NOMO-1 treated with DMSO at 0.1 percent for 48 hours (cell line): ENCODE measurements around the gene MYD88.
A peak's percentile ranks its signal among the peaks of the same experiment; 100 is the strongest.

Experiments
- DNase-seq: peaks from one replicate; lab custom pipeline; 2025; ENCODE audit not compliant: unreplicated experiment; lab: John Stamatoyannopoulos, UW

The MYD88 gene

DNA sequence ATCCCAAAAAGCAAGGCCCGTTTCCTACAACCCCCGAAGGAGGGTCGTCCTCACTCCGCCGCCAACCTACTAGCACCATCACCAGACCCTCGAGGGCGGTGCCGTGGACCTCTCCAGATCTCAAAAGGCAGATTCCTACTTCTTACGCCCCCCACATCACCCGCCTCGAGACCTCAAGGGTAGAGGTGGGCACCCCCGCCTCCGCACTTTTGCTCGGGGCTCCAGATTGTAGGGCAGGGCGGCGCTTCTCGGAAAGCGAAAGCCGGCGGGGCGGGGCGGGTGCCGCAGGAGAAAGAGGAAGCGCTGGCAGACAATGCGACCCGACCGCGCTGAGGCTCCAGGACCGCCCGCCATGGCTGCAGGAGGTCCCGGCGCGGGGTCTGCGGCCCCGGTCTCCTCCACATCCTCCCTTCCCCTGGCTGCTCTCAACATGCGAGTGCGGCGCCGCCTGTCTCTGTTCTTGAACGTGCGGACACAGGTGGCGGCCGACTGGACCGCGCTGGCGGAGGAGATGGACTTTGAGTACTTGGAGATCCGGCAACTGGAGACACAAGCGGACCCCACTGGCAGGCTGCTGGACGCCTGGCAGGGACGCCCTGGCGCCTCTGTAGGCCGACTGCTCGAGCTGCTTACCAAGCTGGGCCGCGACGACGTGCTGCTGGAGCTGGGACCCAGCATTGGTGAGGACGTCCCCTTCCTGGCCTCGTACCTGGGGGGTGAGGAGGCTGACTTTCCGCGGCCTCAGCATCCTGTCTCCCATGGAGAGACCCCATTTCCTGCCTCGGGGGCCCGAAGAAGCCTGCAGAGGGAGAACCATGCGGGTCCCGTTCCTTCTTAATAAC is at the start of gene MYD88:
Gene MYD88, plus strand, starts transcription at position 313 of the 842 bp plus-strand sequence. Its CDS starts 40 bp downstream, at position 353.
- DNase-seq, result peak; percentile 84

DNA sequence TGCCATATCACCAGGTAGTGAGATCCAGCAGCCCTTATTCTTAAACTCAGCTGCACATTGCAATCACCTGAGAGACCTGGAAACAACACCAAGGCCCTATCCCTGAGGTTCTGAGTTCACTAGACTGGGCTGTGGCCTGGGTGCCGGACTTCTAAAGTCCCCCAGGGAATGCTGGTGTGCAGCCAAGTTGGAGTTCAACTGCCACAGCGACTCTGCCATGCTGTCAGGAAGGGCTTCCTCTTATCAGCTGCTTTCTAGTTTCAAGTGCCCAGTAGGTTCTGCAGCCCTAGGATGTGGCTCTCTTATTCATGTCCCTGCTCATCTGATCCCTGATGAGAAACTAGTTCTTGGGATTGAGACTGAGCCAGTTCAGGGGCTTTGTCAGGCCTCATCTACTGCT is 49.3 kb upstream of the MYD88 start:
- DNase-seq, result no peak

DNA sequence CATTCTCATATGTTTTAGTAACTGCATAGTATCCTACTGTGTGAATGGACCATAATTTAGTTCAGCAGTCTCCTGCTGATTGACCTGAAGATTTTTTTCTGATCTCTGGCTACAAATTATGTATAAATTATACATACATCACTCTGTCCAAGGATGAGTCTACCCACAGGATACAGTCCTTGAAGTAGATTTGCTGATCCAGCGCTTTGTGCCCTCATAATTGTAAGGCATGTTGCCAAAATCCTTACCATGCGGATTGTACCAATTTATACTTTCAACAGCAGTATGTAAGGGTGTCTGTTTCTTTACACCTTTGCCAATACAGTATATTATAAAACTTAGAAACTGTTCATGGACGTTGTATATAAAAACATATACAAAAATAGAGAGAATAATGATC is 48.0 kb upstream of the MYD88 start:
- no peak for DNase-seq

DNA sequence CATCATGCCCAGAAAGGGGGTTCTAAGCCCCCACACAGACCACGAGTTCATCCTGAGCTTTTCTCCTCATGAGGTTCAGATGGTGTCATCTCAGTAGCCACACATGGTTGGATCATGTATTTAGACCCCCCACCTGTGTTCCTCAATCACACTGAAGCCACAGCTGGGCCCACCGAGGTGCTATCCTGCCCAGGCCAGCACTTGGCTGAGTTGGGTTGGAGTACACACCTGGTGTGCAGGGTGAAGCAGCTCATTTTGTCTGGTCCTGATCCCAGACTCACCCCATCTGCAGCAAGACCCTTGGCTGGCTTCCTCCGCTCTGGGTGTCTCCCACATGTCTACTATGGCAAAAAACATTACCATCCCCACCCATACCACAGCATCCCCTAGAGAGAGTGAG is 43.5 kb upstream of the MYD88 start:
- no peak for DNase-seq

DNA sequence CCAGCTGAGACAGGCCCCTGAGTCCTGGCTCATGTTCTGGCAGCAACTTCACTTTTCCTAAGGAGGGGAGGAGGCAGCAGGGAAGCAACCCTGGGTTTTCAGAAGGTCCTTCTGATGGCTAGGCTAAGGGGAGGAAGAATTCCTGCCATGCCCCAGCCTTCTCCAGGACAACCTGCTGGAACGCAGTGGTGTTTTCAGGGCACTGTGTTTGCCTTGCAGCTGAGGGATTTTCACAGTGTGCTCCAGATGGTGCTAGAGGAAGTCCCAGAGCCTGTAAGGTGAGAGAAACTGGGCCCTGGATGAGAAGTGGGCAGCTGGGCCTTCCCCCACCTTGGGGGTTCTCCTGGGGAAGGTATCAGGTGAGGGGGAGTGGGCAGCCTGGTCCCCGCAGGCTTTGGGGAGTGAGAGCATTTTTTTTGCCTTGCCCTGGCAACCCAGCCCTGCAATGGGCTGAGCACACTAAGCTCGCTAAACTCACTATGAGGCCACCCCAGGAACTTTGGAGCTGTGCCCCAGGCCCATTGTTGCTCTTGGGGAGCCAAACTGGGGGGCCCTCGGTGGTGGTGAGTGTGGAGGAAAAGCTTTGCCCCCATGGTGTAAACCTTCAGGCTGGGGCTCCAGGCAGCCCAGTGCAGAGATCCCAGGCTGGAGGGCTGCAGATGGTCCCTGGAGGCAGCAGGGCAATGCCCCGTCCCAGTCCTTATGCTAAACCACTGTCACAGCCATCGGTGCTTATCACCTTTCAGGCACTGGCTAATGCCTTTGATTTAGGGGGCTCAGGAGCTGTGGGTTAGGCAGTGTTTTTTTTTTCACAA is 42.6 kb upstream of the MYD88 start:
- no peak for DNase-seq

DNA sequence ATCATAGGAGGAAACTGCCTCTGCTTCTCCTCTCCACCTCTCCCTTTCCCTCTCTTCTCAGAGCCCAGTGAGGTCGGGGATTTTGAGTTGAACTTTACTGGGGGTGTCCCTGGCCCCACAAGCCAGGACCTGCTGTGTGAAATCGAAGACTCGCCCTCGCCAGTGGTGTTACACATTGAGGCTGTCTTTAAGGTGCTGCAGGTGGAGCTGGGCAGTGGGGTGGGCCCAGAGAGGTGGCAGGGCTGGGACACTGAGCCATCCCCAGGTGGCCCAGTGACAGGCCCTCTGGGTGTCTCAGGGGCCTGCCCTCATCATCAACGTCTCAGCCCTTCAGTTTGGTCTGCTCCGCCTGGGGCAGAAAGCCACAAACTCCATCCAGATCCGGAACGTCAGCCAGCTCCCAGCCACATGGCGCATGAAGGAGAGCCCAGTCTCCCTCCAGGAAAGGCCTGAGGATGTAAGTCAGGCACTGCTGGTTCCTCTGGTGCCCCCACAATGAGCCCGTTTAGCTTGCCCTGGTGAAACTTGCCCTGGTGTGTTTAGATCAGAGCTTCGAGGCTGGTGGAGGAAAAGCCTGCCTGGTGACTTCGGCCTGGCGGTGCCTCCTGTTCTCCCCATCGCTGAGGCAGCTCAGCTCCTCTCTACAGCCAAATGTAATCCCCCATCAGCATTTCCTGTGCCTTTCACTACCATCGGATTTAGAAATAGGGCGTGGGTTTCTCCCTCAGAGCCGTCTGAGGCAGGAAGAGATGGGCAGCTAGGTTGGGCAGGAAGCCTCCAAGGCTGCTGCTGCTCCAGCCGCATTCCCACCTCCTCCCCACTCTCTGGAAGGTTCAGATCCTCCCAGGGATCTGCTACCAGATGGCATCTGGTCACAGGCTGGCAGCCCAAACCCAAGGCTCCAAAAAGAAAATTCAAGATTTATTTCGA is 40.8 kb upstream of the MYD88 start:
- no peak for DNase-seq

DNA sequence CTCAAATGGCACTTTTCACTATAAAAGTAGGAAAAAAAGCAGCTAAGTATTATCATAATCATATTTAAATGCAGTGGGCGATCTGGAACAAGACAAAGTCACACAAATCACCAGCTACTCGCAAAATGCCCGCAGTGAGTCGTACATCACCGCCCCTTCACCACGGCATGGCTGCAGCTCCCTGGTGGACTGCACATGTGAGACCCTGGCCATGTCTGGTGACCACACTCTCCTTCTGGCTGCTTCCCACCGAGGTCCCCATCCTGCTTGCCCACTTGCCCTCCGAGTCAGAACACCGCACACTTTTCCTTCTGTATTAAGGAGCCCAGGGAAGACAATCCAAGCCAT is 40.1 kb upstream of the MYD88 start:
- no peak for DNase-seq

DNA sequence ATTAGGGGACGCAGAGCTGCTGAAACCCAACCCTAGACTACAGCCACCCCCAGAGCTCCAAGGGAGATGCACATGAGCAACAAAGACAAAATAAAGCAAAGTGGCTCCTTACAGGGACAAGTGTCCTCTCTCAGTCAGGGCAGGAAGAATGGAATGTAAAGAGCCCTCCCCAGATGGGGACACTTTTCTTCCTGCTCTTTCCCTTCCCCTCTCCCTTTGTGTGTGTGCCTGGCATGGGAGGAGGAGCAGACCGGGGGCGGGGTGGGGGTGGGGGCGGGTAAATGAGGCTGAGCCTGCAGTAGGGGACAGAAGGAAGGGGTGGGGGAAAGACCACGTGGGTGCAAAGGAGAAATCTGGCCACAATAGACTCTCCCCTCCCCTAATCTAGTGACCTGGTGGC is 38.9 kb upstream of the MYD88 start:
- no peak for DNase-seq

DNA sequence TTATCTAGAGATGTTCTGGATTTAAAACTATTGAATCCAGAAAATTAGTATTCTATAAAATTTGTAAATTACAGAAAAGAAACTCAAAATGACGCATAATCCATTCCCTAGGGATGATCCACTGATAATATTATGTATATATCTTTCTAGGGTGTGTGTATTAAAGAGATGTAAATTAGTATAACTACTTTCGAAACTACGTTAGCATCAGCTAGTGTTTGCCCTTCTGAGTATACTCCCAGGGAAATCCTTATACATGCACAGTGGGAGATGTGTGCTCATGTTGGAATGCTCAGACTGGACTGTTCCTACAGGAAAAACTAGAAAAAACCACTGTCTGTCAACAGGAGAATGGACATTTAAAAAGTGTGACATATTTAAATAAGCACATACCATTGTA is 38.0 kb upstream of the MYD88 start:
- DNase-seq, result no peak

DNA sequence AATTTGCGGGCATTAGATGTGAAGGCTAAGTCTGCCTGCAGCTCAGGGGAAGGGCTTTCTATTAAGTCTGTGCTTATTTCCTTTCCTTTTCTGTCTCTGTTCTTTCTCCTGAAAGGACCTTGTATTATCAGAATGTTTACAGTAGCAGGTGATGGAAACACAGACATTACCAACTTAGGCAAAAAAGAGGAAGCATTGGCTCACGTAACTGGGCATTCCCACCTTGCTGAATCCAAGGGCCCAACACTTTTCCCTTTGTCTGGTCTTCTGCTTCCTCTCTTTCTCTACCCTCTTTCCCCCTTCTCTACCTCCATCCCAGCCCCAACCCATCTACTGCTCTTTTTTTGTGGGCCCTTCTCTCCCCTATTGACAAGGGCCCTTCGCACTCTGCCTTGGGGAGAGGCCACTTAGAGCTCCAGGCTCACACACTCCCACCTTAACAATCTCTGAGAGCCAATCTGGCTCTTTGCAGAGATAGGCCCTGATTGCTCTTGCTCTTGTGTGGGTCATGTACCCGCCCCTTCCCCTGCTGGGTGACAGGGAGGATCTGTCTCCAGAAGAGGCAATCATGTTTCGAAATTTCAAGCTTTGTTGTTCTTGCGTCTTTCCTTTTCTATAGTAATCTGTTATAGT is 36.5 kb upstream of the MYD88 start:
- DNase-seq, result no peak

DNA sequence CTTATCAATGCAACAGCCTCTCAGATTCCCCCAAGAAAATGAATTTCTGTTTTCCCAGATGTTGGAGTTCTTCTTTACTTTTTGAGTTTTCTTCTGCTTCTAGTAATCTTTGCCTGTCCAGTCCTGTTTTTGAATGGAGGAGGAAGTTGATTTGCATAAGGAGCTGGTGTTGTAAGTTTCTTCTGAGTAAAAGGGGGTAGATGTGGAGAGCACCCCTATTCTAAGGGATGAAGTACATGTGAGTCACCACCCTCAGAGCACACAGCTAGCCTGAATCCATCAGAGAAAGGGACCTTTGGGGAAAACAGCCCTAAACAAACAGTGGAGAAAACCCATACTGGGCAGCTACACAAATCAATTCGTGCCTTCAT is 36.0 kb upstream of the MYD88 start:
- peak; percentile 39 for DNase-seq

DNA sequence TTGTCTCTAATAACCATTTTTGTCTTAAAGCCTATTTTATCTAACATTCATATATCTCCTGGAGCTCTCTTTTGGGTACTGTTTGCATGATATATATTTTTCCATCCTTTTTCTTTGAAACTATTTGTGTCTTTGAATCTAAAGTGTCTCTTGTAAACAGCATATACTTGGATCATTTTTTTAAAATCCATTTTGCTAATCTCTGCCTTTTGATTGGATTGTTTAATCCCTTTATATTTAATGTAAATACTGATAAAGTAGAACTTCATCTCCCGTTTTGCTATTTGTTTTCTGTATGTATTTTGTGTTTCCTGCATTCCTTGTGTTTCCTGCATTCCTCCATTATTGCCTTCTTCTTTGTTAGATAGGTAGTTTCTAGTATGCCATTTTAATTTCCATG is 32.9 kb upstream of the MYD88 start:
- DNase-seq, result no peak

DNA sequence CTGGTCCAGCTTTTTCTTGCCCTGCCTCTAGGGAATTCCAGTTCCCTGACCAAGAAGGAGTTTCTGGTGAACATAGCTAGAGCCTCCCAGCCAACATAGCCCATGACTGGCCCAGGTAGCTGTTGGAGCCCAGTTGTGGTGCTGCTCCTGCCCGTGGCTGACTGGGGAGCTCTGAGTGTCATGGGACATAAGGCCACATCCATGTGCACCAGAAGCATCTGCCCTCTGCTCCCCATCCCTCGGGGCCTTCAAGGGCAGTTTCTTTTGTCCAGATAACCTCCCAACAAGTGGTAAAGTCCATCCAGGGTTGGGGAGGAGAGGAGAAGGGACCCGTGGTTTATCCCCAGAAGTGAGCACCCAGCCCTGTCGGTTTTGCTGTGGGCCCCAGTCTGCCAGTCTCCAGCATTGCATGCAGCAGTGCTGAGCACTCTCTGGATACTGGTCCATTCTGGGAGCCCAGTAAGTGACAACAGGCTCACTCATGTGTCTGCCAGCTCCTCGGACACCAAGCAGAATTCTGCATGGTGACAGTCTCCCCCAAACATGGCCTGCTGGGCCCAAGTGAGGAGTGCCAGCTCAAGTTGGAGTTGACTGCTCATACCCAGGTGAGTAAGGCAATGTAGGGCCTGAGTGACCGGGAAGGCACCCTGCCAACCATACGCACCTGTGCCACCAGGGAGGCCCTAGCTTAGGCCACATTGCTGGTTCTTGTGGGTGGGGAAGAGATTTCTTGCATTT is 30.4 kb upstream of the MYD88 start:
- no peak for DNase-seq

DNA sequence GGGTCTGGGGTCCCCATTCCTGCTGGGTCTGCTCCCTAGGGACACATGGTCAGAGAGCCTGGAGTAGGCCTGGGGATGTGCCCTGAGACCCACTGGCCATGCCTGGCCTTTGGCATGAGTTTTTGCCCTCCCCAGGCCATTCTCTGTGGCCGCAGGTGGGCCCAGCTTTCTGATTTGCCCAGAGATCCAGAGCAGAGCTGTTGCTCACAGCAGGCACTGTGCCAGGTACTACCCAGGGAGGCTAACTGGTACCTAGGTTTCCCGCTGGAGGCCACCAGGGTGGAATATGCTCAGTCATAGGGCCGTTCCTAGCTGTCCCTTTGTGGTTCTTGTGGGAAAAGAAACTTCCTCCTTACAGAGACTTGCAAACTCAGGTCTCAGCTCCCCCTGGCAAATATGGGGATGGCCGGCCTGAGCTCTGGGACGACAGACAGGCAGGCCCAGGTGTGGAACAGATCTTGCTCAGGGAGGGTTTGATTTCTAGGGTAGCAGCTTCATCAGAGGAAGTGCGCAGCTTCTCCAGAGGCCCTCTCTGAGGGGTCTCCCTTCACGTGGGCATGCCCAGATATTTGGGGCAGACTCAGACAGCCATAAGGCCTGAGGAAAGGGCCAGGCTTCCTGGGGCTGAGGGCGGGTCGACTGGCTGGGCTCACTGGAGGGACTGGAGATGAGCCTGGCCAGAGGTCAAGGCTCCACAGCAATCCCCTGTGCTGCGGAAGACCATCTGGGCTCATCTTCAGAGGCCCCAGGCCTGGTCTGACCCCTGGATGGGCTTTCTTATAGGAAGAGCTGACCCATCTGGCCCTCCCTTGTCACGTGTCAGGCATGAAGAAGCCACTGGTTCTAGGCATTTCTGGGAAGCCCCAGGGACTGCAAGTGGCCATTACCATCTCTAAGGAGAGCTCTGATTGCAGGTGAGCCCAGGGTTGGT is 29.5 kb upstream of the MYD88 start:
- DNase-seq, result peak; percentile 55

DNA sequence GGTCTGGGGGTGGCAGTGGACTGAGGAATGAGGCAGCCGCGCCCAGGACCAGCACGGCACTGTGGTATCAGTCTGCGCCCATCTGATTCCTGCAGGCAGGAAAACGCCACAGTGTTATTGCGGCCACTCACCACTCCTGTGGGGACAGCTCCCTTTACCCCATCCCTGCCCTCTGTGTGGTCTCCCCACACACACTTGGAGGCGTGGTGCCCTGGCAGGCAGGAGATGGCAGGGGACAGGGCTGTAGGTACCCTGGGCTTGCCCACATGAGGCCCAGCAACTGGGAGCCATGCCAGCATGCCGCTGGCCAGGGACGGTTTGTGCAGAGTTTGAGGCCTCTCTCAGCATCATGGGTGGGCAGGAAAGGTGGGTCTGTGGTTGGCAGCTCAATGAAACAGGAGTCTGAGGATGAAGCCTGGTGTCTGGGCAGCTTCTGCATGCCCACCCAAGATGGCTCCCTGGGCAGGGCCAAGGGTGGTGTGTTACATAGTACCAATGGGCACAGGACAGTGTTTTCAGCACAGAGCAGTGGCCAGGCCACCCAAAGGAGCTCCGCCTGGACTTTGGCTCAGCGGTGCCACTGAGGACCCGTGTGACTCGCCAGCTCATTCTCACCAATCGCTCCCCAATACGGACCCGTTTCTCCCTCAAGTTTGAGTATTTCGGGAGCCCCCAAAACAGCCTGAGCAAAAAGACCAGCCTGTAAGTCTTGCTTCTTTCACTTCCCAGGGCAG is 28.7 kb upstream of the MYD88 start:
- DNase-seq, result no peak

DNA sequence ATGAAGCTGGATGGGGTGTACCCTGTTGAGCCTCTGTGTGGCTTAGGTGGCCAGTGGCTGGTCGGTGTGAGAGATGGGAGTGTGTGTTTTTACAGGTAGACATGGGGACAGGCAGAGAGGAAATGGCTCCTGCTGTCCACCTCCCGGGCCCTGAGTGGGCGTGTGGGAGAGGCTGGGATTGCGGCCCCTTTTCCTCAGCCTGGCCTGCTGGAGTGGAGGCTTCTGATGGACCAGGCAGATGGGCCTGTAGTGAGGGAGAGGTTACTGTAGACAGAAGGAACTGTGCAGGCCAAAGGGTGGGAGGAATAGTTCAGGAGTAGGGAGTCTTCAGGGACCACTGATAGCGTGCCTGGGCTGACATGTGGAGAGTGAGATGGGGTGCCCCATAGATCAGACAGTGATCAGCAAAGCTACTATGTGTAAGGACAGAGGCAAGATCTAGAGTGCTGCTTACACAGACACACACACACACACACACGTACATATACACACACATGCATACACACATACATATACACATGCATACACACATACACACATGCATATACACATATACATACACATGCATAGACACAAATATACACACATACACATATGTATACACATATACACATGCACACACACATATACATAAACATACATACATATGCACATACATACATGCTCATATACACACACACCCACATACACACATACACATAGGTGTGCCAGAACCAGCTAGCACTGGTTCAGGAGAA is 28.0 kb upstream of the MYD88 start:
- DNase-seq, result no peak

DNA sequence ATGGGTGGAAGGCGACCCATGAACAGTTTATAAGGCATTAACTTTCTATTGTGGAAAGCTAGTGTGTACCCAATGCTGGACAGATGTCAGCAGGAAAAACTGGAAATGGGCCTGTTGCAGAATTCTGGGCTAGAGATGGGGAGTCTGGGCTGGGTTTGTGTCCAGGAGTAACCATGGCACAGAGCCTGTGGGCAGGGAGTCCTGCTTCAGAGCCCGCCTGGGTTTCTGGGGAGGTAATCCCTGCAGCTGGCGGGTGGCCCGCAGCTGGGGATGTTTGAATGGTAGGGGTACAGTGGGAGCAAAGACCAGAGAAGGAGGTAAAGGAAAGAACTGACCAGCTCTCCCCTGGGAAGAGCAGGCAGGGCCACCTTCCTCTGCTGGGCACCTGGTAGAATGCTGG is 27.3 kb upstream of the MYD88 start:
- no peak for DNase-seq
